ENCODE results near the gene SMAP2.

The SMAP2 gene

DNA sequence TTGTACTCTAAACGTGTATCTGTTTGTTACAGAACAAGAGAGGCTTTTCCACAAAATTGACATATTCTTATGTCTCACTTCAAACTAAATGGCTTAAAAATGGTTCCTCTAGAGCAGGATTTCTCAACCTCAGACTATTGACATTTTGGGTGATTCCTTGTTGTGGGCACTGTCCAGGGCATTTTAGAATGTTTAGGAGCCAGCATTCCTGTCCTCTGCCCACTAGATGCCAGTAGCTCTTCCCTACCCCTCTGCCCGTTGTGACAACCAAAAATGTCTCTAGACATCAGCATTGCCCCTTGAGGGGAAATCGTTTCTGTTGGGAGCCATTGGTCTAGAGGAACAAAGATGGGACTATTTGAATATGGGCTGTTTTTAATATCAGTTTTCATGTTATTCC, 17.3 kb downstream of the SMAP2 start:
- TF ChIP-seq, protein P1, sequence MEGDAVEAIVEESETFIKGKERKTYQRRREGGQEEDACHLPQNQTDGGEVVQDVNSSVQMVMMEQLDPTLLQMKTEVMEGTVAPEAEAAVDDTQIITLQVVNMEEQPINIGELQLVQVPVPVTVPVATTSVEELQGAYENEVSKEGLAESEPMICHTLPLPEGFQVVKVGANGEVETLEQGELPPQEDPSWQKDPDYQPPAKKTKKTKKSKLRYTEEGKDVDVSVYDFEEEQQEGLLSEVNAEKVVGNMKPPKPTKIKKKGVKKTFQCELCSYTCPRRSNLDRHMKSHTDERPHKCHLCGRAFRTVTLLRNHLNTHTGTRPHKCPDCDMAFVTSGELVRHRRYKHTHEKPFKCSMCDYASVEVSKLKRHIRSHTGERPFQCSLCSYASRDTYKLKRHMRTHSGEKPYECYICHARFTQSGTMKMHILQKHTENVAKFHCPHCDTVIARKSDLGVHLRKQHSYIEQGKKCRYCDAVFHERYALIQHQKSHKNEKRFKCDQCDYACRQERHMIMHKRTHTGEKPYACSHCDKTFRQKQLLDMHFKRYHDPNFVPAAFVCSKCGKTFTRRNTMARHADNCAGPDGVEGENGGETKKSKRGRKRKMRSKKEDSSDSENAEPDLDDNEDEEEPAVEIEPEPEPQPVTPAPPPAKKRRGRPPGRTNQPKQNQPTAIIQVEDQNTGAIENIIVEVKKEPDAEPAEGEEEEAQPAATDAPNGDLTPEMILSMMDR (IDR thresholded peaks at IDR 0.05; ENCODE audit: insufficient read depth, missing control alignments) = no peak
- DNase-seq (ENCODE audit: insufficient read length, low spot score) (no peak), FAIRE-seq (no peak)

DNA sequence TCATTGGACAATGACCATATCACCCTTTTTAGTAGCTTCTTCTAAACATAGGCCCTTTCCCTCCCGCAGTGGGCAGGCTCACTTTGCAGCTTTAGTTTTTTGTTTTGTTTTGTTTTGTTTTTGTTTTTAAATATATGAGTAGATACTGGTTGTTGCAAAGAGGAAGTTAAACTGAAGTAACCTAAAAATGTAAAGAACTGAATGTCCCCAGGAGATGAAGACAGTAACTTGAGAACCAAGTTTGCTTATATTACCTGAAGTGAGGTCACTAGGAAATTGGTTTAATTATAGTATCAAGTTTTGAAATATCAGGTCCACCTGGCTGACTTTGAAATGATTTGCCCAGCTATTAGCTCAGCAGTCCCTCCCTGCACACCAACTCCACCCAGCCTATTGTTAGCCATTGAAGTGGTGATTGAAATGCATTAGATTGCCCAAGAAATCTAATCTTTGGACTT, 18.2 kb downstream of the SMAP2 start:
- FAIRE-seq = no peak
- TF ChIP-seq, protein P1 (IDR thresholded peaks at IDR 0.05; ENCODE audit: insufficient read depth, missing control alignments) = no peak
- DNase-seq (ENCODE audit: insufficient read length, low spot score) = no peak

DNA sequence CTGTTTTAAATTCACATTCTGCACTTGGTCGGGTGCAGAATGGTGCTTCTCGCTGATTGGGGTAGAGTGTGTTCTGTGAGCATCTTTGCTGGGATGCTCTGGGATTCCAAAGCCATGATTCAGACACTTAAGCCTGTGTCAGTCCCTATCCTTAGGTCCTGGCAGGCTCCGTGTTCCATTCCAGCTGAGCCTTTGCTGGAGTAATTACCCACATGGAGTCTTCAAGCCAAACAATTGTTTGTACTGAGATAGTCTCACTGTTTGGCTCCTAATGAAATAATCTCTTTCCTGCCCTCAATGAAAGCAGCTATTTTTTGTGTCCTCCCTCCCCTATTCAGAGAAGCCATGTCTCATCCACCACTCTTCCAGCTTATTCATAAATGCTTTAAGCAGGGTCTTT, 18.7 kb downstream of the SMAP2 start:
- TF ChIP-seq, protein P1 (IDR thresholded peaks at IDR 0.05; ENCODE audit: insufficient read depth, missing control alignments) = no peak
- FAIRE-seq = no peak
- DNase-seq (ENCODE audit: insufficient read length, low spot score) = no peak

DNA sequence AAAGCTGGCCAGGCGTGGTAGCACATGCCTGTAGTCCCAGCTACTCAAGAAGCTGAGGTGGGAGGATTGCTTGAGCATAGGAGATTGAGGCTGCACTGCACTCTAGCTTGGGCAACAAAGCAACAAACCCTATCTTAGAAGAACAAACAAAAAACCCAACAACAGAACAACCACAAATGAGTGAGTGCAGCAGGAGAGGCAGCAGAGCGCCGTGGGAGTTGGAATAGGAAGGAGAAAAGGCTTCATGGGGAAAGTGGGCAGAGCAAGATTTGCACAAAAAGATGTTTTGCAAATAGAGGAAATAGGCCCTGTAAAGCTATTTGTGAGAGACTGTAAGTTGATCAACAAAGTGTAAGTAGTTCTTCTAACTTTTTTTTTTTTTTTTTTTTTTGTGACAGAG, 19.6 kb downstream of the SMAP2 start:
- FAIRE-seq = no peak
- DNase-seq (ENCODE audit: insufficient read length, low spot score) = no peak
- TF ChIP-seq, protein P1 (IDR thresholded peaks at IDR 0.05; ENCODE audit: insufficient read depth, missing control alignments) = no peak

DNA sequence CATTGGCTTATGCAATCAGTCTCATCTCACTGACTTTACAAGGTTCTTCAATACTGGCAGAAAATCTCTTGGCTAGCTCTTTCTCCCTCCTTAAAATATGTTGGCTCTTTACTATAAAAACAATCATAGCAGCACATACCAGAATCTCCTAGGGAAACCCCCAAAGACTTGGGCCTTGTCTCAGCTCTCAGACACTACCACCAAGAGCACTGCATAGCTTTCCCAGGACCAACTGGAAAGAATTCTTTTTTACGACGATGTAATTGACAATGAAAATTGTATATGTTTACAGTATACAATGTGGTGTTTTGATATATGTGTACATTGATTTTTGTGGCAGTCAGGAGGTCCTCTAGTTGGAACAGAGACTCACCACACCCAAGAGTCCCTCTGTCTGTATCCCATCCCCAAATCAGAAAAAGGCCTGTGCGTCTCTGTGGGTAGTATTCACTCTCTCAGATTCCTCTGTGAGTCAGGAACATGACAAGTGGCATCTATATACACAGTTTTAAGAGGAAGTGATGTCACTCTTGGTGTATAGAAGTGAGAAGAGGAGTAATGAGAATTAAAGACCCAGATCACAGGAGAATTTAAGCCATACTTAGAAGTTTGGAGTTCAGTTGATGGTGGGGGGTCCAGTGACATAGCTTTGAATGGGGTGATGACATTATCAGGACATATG, 21.1 kb downstream of the SMAP2 start:
- TF ChIP-seq, protein P1 (IDR thresholded peaks at IDR 0.05; ENCODE audit: insufficient read depth, missing control alignments) = no peak
- no peak for FAIRE-seq
- no peak for DNase-seq (ENCODE audit: insufficient read length, low spot score)

DNA sequence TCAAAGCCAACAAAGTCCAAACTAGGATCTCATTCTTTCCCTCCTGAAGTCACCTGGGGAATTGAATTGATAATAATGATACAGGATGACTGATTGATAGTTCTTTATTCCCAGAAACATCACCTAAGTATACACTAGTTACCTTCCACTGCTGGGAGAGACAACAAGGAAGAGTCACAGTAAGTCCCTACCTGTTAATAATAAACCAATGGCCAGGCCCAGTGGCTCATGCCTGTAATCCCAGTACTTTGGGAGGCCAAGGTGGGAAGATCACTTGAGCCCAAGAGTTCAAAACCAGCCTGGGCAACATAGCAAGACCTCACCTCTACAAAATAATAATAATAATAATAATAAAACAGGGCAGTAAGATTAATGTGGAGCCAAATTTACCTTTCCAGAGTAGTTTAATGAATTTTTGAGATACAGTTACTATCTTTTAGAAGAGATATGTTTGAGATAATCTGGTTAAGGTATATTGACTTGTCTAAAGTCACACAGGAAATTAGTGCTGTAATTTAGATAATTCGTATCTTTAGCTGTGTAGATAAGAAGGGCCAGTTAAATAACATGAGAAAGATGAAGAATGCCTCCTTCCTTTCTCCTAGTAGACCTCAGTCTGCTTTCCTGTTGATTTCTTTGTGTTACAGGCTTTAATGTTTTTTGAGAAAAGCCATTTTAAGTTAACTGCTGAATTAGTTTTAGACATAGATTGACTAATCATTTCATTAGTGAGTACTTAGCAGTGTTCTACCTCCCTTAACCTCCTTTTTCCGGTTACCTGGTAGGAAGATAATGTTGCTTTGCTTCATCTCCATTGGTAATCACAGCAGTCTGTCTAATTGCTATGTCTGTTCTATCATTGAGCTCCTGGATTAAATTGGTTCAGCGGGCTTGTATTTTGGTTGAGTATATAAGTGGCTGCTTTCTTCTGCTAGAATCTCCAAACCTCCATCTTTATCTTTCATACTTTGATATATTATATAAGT, 22.0 kb downstream of the SMAP2 start:
- no peak for DNase-seq (ENCODE audit: insufficient read length, low spot score)
- TF ChIP-seq, protein P1 (IDR thresholded peaks at IDR 0.05; ENCODE audit: insufficient read depth, missing control alignments) = no peak
- FAIRE-seq = no peak
